ENCODE results near the gene MASP1.

Gene MASP1

DNA sequence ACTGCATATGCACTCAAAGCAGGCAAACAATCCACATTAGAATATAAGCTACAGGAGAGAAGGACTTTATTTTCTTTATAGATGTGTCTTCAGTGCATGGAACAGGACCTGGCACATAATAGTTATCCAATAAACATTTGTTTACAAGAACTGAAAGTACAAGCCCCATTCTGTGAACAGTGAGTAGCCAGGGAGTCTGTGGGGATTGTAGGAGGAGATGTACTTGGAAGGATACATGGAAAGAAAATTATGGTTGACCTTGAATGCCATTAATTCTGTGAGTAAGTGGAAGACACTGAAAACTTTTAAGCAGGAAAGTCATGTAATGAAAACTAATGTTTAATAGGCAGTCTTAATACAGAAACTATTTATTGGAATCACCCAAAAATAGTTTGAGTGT lies 28.3 kb downstream of the MASP1 start:
- Histone ChIP-seq H3K4me1 (ENCODE audit: control insufficient read depth in 1 of 2, insufficient read depth in 2 of 2, low read length in 2 of 2) (peaks cover 0 to 27% of the 10 kb centered on the region in 2 donors), H3K27ac (ENCODE audit: low read length) (peak overlapping the region; percentile 47), H3K36me3 (ENCODE audit: control insufficient read depth in 1 of 2, insufficient read depth in 2 of 2, low read length in 2 of 2) (peaks cover 0 to 5% of the 10 kb centered on the region in 2 donors), H3K27me3 (ENCODE audit: low read depth, low read length) (no peaks in the 10 kb centered on the region), H3K4me3 (ENCODE audit: low read depth in 1 of 2, low read length in 2 of 2) (no peak overlapping the region), H3K9me3 (ENCODE audit: control insufficient read depth in 1 of 2, low read length in 2 of 2) (no peaks in the 10 kb centered on the region)

DNA sequence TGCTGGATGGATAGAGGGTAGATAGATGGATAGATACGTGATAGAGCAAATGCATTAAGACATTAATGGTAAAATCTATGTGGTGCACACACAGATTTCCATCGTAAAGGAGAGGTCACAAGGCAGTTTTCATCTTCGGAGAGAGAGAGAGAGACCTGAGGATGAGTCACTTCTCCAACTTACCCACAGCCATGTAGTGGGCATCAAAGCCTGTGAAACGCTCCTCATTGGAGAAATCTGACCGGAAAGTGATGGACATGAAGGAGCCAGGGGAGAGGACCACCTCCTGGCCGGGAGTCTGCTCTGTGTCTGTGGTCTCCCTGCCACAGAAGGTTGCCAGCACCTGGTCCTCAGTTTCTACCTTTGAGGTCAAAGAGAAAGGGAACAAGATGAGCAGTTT lies 29.2 kb downstream of the MASP1 start:
- H3K27me3 ChIP-seq (ENCODE audit: low read depth, low read length), result no peaks in the 10 kb centered on the region
- no peak overlapping the region for H3K4me3 ChIP-seq (ENCODE audit: low read depth in 1 of 2, low read length in 2 of 2)
- H3K4me1 ChIP-seq (ENCODE audit: control insufficient read depth in 1 of 2, insufficient read depth in 2 of 2, low read length in 2 of 2), result peaks cover 0 to 27% of the 10 kb centered on the region in 2 donors
- peaks cover 0 to 5% of the 10 kb centered on the region in 2 donors for H3K36me3 ChIP-seq (ENCODE audit: control insufficient read depth in 1 of 2, insufficient read depth in 2 of 2, low read length in 2 of 2)
- no peaks in the 10 kb centered on the region for H3K9me3 ChIP-seq (ENCODE audit: control insufficient read depth in 1 of 2, low read length in 2 of 2)
- H3K27ac ChIP-seq (ENCODE audit: low read length), result no peak overlapping the region

DNA sequence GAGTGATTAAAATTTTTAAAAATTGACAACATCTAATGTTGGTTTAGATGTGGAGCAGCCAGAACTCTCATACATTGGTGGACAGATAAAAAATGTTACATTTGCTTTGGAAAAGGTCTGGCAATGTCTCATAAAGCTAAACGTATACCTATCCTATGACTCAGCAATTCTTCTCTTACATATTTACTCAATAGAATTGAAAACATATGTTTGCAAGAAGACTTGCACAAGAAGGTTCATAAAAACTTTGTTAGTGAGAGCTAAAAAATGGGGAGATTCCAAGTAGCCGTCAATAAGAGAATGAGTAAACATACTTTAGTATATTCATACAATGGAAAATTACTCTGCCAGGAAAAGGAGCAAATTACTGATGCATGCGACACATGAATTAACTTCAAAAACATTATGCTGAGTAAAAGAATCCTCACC lies 30.0 kb downstream of the MASP1 start:
- Histone ChIP-seq H3K27me3 (ENCODE audit: low read depth, low read length) (no peaks in the 10 kb centered on the region), H3K4me3 (ENCODE audit: low read depth in 1 of 2, low read length in 2 of 2) (no peak overlapping the region), H3K4me1 (ENCODE audit: control insufficient read depth in 1 of 2, insufficient read depth in 2 of 2, low read length in 2 of 2) (peaks cover 0 to 27% of the 10 kb centered on the region in 2 donors), H3K27ac (ENCODE audit: low read length) (no peak overlapping the region), H3K9me3 (ENCODE audit: control insufficient read depth in 1 of 2, low read length in 2 of 2) (no peaks in the 10 kb centered on the region), H3K36me3 (ENCODE audit: control insufficient read depth in 1 of 2, insufficient read depth in 2 of 2, low read length in 2 of 2) (peaks cover 0 to 5% of the 10 kb centered on the region in 2 donors)

DNA sequence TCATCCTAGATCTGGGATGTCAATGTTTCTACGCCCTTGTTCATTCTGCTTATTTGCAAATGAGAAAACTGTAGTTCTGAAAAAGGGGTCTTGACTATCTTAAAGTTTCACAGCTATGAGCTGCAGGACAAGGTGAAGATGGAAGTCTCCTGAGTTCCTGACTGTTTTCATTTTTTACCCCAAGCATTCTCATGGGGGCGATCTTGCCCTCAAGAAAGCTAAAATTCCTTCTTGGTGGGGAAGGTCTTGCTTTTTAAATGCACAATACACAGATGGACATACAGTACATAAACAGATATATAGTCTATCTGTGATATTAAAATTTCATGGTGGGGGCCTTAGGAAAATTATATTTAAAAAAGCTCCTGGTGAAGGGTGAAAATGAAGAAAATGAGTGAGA lies 32.4 kb downstream of the MASP1 start:
- Histone ChIP-seq H3K36me3 (ENCODE audit: control insufficient read depth in 1 of 2, insufficient read depth in 2 of 2, low read length in 2 of 2) (peaks cover 0 to 5% of the 10 kb centered on the region in 2 donors), H3K4me1 (ENCODE audit: control insufficient read depth in 1 of 2, insufficient read depth in 2 of 2, low read length in 2 of 2) (peaks cover 0 to 14% of the 10 kb centered on the region in 2 donors), H3K27me3 (ENCODE audit: low read depth, low read length) (no peaks in the 10 kb centered on the region), H3K27ac (ENCODE audit: low read length) (no peak overlapping the region), H3K4me3 (ENCODE audit: low read depth in 1 of 2, low read length in 2 of 2) (no peak overlapping the region), H3K9me3 (ENCODE audit: control insufficient read depth in 1 of 2, low read length in 2 of 2) (no peaks in the 10 kb centered on the region)

DNA sequence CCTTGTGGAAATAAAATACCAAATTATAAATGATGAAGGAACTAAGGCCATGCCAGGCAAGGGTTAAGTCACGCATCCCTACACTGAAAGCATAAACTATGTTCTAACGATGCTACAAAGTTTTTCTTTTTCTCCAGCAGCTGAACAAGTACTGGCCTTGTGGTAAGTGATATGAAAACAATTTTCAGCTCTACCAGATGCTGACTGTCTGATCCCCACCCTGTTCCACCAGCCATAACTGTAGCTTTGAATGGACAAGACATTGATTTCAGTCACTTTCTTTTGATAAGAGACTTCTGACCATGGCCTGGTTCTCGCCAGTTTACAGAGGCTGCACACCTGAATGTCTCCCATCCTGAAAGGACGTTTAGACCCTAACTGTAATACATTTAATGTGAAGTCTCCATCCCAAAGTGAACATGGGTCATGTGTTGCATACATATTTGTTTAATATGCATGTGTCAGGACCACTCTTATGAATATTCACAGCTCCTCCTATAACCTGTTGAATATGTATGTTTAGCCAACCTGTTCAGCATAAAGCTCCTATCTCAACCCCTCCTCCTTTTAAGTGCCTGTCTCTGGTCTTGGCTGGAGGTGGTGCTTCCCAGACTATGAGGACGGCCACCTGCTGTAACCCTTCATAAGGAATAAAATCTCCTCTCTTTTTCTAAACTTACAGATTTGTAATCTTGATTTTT lies 33.4 kb downstream of the MASP1 start:
- peaks cover 0 to 4% of the 10 kb centered on the region in 2 donors for H3K4me1 ChIP-seq (ENCODE audit: control insufficient read depth in 1 of 2, insufficient read depth in 2 of 2, low read length in 2 of 2)

DNA sequence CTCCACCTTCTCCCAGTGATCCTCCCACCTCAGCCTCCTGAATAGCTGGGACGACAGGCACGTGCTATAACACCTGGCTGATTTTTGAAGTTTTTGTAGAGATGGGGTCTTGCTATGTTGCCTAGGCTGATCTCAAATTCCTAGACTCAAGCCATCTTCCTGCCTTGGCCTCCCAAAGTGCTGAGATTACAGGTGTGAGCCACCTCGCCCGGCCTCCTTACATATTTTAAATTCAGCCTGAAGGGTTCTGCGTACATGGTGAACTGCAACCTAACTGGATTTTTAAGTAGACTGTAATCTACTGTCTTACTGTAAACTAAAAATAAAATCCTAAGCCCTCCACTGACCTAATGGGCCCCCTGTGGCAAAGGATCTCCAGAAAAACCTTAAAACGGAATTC lies 34.1 kb downstream of the MASP1 start:
- no peaks in the 10 kb centered on the region for H3K9me3 ChIP-seq (ENCODE audit: control insufficient read depth in 1 of 2, low read length in 2 of 2)
- no peaks in the 10 kb centered on the region for H3K27me3 ChIP-seq (ENCODE audit: low read depth, low read length)
- H3K27ac ChIP-seq (ENCODE audit: low read length), result no peak overlapping the region
- H3K4me3 ChIP-seq (ENCODE audit: low read depth in 1 of 2, low read length in 2 of 2), result no peak overlapping the region
- H3K36me3 ChIP-seq (ENCODE audit: control insufficient read depth in 1 of 2, insufficient read depth in 2 of 2, low read length in 2 of 2), result peaks cover 0 to 5% of the 10 kb centered on the region in 2 donors
- H3K4me1 ChIP-seq (ENCODE audit: control insufficient read depth in 1 of 2, insufficient read depth in 2 of 2, low read length in 2 of 2), result no peaks in the 10 kb centered on the region

More for the DNA sequence above, 33.4 kb downstream of the MASP1 start:
- H3K9me3 ChIP-seq (ENCODE audit: control insufficient read depth in 1 of 2, low read length in 2 of 2), result no peaks in the 10 kb centered on the region
- H3K36me3 ChIP-seq (ENCODE audit: control insufficient read depth in 1 of 2, insufficient read depth in 2 of 2, low read length in 2 of 2), result peaks cover 0 to 5% of the 10 kb centered on the region in 2 donors
- no peak overlapping the region for H3K27ac ChIP-seq (ENCODE audit: low read length)
- H3K27me3 ChIP-seq (ENCODE audit: low read depth, low read length), result no peaks in the 10 kb centered on the region
- no peak overlapping the region for H3K4me3 ChIP-seq (ENCODE audit: low read depth in 1 of 2, low read length in 2 of 2)

DNA sequence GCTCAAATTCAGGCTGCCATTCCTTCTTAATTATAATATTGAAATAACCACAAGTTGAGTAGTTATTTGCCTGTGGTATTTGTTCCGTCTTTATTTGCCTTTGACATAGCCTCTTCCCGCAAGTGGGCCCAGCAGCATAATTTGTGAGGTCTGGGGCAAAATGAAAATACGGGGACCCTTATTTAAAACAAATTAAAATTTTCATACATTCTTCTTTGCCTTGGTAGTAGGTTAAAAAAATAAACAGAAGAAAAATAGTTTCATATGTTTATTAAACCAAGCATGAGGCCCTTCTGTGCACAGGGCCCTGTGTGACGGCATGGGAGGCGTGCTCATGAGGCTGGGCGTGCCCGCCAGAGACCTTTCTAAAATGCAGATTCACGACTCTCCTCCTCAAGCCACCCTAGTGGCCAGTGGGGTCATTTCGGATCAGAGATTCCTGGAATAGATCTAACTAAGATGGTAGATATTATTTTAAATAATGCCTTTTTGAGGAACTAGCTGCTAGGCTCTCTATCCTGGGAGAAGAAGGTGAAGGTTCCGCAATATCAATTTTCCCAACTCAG lies 35.4 kb downstream of the MASP1 start:
- Histone ChIP-seq H3K36me3 (ENCODE audit: control insufficient read depth in 1 of 2, insufficient read depth in 2 of 2, low read length in 2 of 2) (peaks cover 0 to 5% of the 10 kb centered on the region in 2 donors), H3K27ac (ENCODE audit: low read length) (no peak overlapping the region), H3K4me1 (ENCODE audit: control insufficient read depth in 1 of 2, insufficient read depth in 2 of 2, low read length in 2 of 2) (no peaks in the 10 kb centered on the region), H3K4me3 (ENCODE audit: low read depth in 1 of 2, low read length in 2 of 2) (no peak overlapping the region), H3K27me3 (ENCODE audit: low read depth, low read length) (no peaks in the 10 kb centered on the region), H3K9me3 (ENCODE audit: control insufficient read depth in 1 of 2, low read length in 2 of 2) (no peaks in the 10 kb centered on the region)

DNA sequence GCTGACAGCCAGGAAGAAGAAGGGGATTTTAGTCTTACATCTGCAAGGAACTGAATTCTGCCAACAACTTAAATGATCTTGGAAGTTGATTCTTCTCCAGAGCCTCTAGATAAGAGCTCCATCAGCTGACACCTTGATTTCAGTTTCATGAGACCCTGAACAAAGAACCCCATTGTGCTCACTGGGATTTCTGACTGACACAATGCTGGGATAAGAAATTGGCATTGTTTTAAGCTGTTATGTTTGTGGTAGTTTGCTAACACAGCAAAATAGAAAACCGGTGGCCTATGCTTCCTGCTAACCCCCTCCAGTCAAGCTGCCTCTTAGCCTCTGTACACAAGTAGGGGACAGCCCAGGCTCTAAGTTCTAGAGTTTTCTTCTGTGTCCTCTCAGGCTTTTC lies 36.2 kb downstream of the MASP1 start:
- Histone ChIP-seq H3K9me3 (ENCODE audit: control insufficient read depth in 1 of 2, low read length in 2 of 2) (no peaks in the 10 kb centered on the region), H3K27ac (ENCODE audit: low read length) (no peak overlapping the region), H3K4me3 (ENCODE audit: low read depth in 1 of 2, low read length in 2 of 2) (no peak overlapping the region), H3K4me1 (ENCODE audit: control insufficient read depth in 1 of 2, insufficient read depth in 2 of 2, low read length in 2 of 2) (no peaks in the 10 kb centered on the region), H3K36me3 (ENCODE audit: control insufficient read depth in 1 of 2, insufficient read depth in 2 of 2, low read length in 2 of 2) (peaks cover 0 to 5% of the 10 kb centered on the region in 2 donors), H3K27me3 (ENCODE audit: low read depth, low read length) (no peaks in the 10 kb centered on the region)

DNA sequence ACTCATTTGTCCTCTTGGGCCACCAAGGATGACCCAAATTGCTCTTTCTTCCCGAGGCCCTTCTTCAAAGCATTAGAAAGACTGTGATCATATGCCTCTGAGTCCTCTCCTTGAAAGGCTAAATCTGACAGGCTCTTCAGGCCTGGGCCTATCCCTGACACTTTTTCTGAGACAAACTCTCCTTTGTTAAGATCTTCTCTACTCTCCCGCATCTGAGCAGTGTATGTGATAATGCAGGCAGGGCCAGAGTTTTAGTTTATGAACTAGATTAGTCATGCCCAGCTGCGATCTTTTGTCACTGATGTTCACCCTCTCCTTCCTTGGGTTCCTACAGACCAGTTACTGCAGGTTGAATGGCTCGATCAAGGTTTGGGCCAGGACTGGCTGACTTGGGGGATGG lies 39.2 kb downstream of the MASP1 start:
- H3K4me1 ChIP-seq (ENCODE audit: control insufficient read depth in 1 of 2, insufficient read depth in 2 of 2, low read length in 2 of 2), result no peaks in the 10 kb centered on the region
- H3K9me3 ChIP-seq (ENCODE audit: control insufficient read depth in 1 of 2, low read length in 2 of 2), result no peaks in the 10 kb centered on the region
- no peak overlapping the region for H3K4me3 ChIP-seq (ENCODE audit: low read depth in 1 of 2, low read length in 2 of 2)
- H3K27me3 ChIP-seq (ENCODE audit: low read depth, low read length), result no peaks in the 10 kb centered on the region
- H3K27ac ChIP-seq (ENCODE audit: low read length), result no peak overlapping the region
- H3K36me3 ChIP-seq (ENCODE audit: control insufficient read depth in 1 of 2, insufficient read depth in 2 of 2, low read length in 2 of 2), result peaks cover 0 to 5% of the 10 kb centered on the region in 2 donors

DNA sequence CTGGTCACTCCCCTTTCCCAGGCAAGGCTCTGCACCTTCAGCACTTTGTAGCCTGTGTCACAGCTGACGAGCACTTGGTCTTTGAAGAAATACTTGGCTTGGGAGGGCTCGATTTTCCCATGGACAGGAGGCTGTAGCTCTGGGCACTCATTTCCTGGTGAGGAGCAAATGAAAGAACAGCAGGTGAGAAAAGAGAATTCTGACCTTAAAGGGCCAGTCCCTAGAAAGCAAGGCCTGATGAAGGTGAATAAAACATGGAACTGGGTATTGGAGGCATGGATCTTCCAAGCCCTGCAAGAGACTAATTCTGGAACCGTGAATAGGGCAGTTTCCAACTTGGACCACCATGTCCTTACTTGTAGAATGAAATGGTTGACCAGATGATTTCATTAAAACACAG lies 39.9 kb downstream of the MASP1 start:
- H3K9me3 ChIP-seq (ENCODE audit: control insufficient read depth in 1 of 2, low read length in 2 of 2), result no peaks in the 10 kb centered on the region
- H3K36me3 ChIP-seq (ENCODE audit: control insufficient read depth in 1 of 2, insufficient read depth in 2 of 2, low read length in 2 of 2), result peaks cover 0 to 5% of the 10 kb centered on the region in 2 donors
- no peak overlapping the region for H3K27ac ChIP-seq (ENCODE audit: low read length)
- H3K27me3 ChIP-seq (ENCODE audit: low read depth, low read length), result no peaks in the 10 kb centered on the region
- H3K4me3 ChIP-seq (ENCODE audit: low read depth in 1 of 2, low read length in 2 of 2), result no peak overlapping the region
- no peaks in the 10 kb centered on the region for H3K4me1 ChIP-seq (ENCODE audit: control insufficient read depth in 1 of 2, insufficient read depth in 2 of 2, low read length in 2 of 2)

DNA sequence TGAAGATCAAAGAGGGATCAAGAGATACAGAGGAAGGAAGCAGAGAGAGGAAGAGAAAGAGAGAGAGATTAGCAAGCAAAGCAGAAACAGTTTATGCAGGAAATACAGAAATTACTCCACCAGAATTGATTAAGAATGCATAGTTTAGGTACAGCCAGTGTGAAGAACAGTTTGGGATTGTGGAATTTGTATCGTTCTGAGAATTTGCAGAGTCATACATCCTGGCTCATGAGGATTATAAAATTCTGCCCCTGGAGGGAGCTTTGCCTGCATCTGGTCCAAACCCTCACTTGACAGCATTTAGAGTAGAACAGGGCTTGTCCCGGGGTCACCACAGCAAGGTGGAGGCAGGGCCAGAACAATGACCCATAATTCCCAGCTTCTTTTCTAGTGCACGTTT lies 44.1 kb downstream of the MASP1 start:
- Histone ChIP-seq H3K4me3 (ENCODE audit: low read depth in 1 of 2, low read length in 2 of 2) (no peak overlapping the region), H3K4me1 (ENCODE audit: control insufficient read depth in 1 of 2, insufficient read depth in 2 of 2, low read length in 2 of 2) (no peaks in the 10 kb centered on the region), H3K27ac (ENCODE audit: low read length) (no peak overlapping the region), H3K36me3 (ENCODE audit: control insufficient read depth in 1 of 2, insufficient read depth in 2 of 2, low read length in 2 of 2) (peaks cover 0 to 5% of the 10 kb centered on the region in 2 donors), H3K9me3 (ENCODE audit: control insufficient read depth in 1 of 2, low read length in 2 of 2) (no peaks in the 10 kb centered on the region), H3K27me3 (ENCODE audit: low read depth, low read length) (no peaks in the 10 kb centered on the region)

All from muscle layer of duodenum (tissue), 2 donors.